ENCODE results near the gene CYYR1.

- TF ChIP-seq CTCF (IDR thresholded peaks at IDR 0.05) (no peak), REST (IDR thresholded peaks at IDR 0.05; ENCODE audit: insufficient read depth in 1 of 2, low read depth in 2 of 2, low read length in 1 of 2) (no peak), POLR2AphosphoS5 (IDR thresholded peaks at IDR 0.05; ENCODE audit: low read depth, low read length) (no peak)
Observed at GRCh38 chr21:26513212-26513611, 59.9 kb downstream of the CYYR1 start.
